Memory B cell (primary cell): Measurements from ENCODE around the gene PPIL6.

Experiments
- ATAC-seq: fragments of 150-1000 bp; cut with Tn5 transposase; 2 replicates; pipeline ENCODE4 v1.10.0; 2021; ENCODE audit warnings: low read depth, mild to moderate bottlenecking, moderate library complexity
- DNase-seq, 2 donors: peaks; one replicate each; pipeline ENCODE4 v3.0.0; 2022; ENCODE audit warnings: low spot score in 2 of 2
- H3K27ac Mint-ChIP-seq: one replicate; pipeline ENCODE4 v1.8.0; 2022; ENCODE audit warnings: mild to moderate bottlenecking, moderate library complexity, mixed read lengths
- H3K27me3 Mint-ChIP-seq: one replicate; pipeline ENCODE4 v1.8.0; 2022; ENCODE audit warnings: mixed read lengths
- H3K36me3 Mint-ChIP-seq: one replicate; pipeline ENCODE4 v1.8.0; 2022; ENCODE audit warnings: mild to moderate bottlenecking, mixed read lengths
- H3K4me1 Mint-ChIP-seq: one replicate; pipeline ENCODE4 v1.8.0; 2022; ENCODE audit warnings: mixed read lengths
- H3K4me3 Mint-ChIP-seq: one replicate; pipeline ENCODE4 v1.8.0; 2022; ENCODE audit warnings: mild to moderate bottlenecking, moderate library complexity, mixed read lengths
- H3K9me3 Mint-ChIP-seq: one replicate; pipeline ENCODE4 v1.8.0; 2022; ENCODE audit warnings: mixed read lengths

PPIL6 gene

GRCh38 chr6:109424946-109425345 is 15.5 kb downstream of the PPIL6 start:
- no peak overlapping the region for H3K27ac Mint-ChIP-seq
- H3K9me3 Mint-ChIP-seq = no peaks in the 10 kb centered on the region
- DNase-seq = no peak
- H3K4me3 Mint-ChIP-seq = no peak overlapping the region
- peaks cover 2% of the 10 kb centered on the region for H3K27me3 Mint-ChIP-seq
- no peaks in the 10 kb centered on the region for H3K36me3 Mint-ChIP-seq
- H3K4me1 Mint-ChIP-seq = peaks cover 12% of the 10 kb centered on the region
- no peak for ATAC-seq

- Mint-ChIP-seq H3K4me3 (no peak overlapping the region), H3K36me3 (no peaks in the 10 kb centered on the region), H3K4me1 (peaks cover 12% of the 10 kb centered on the region), H3K27ac (no peak overlapping the region), H3K9me3 (no peaks in the 10 kb centered on the region), H3K27me3 (no peaks in the 10 kb centered on the region)
- ATAC-seq (no peak), DNase-seq (no peak)
These were observed 19.2 kb downstream of the PPIL6 start for GRCh38 chr6:109421184-109421583.

- Mint-ChIP-seq H3K4me1 (peaks cover 12% of the 10 kb centered on the region), H3K4me3 (no peak overlapping the region), H3K9me3 (no peaks in the 10 kb centered on the region), H3K36me3 (no peaks in the 10 kb centered on the region), H3K27me3 (no peaks in the 10 kb centered on the region), H3K27ac (no peak overlapping the region)
- DNase-seq = no peak
- peak; percentile 60 for ATAC-seq
These were observed 19.7 kb downstream of the PPIL6 start for GRCh38 chr6:109420751-109421150.

GRCh38 chr6:109417646-109418045 is 22.8 kb downstream of the PPIL6 start:
- Mint-ChIP-seq H3K36me3 (no peaks in the 10 kb centered on the region), H3K4me3 (no peak overlapping the region), H3K4me1 (peaks cover 3% of the 10 kb centered on the region), H3K27me3 (no peaks in the 10 kb centered on the region), H3K9me3 (peaks cover 2% of the 10 kb centered on the region), H3K27ac (no peak overlapping the region)
- ATAC-seq (no peak), DNase-seq (no peak)

GRCh38 chr6:109411034-109411433 is 29.4 kb downstream of the PPIL6 start:
- peaks cover 2% of the 10 kb centered on the region for H3K36me3 Mint-ChIP-seq
- no peak for ATAC-seq
- no peaks in the 10 kb centered on the region for H3K4me1 Mint-ChIP-seq
- H3K4me3 Mint-ChIP-seq = no peak overlapping the region
- no peak for DNase-seq
- H3K27me3 Mint-ChIP-seq = peaks cover 7% of the 10 kb centered on the region
- no peak overlapping the region for H3K27ac Mint-ChIP-seq
- H3K9me3 Mint-ChIP-seq = peaks cover 2% of the 10 kb centered on the region

GRCh38 chr6:109406196-109406595 is 34.2 kb downstream of the PPIL6 start:
- H3K36me3 Mint-ChIP-seq = peaks cover 2% of the 10 kb centered on the region
- DNase-seq = no peak
- no peak for ATAC-seq
- no peaks in the 10 kb centered on the region for H3K4me1 Mint-ChIP-seq
- H3K9me3 Mint-ChIP-seq = no peaks in the 10 kb centered on the region
- no peak overlapping the region for H3K27ac Mint-ChIP-seq
- peaks cover 7% of the 10 kb centered on the region for H3K27me3 Mint-ChIP-seq
- H3K4me3 Mint-ChIP-seq = no peak overlapping the region

GRCh38 chr6:109397020-109397419 is 43.4 kb downstream of the PPIL6 start:
- peaks cover 5% of the 10 kb centered on the region for H3K36me3 Mint-ChIP-seq

GRCh38 chr6:109396046-109396718 is 44.2 kb downstream of the PPIL6 start:
- DNase-seq = no peak
- H3K27me3 Mint-ChIP-seq = no peaks in the 10 kb centered on the region
- ATAC-seq = no peak
- peaks cover 5% of the 10 kb centered on the region for H3K36me3 Mint-ChIP-seq
- peaks cover 3% of the 10 kb centered on the region for H3K4me1 Mint-ChIP-seq
- H3K4me3 Mint-ChIP-seq = no peak overlapping the region
- H3K27ac Mint-ChIP-seq = no peak overlapping the region
- H3K9me3 Mint-ChIP-seq = no peaks in the 10 kb centered on the region

More at GRCh38 chr6:109397020-109397419, 43.4 kb downstream of the PPIL6 start:
- DNase-seq (no peak), ATAC-seq (no peak)
- Mint-ChIP-seq H3K27me3 (no peaks in the 10 kb centered on the region), H3K4me3 (no peak overlapping the region), H3K27ac (no peak overlapping the region), H3K4me1 (peaks cover 3% of the 10 kb centered on the region), H3K9me3 (no peaks in the 10 kb centered on the region)

- Mint-ChIP-seq H3K9me3 (no peaks in the 10 kb centered on the region), H3K4me3 (no peak overlapping the region), H3K4me1 (peaks cover 3% of the 10 kb centered on the region), H3K27ac (no peak overlapping the region), H3K27me3 (no peaks in the 10 kb centered on the region), H3K36me3 (peaks cover 5% of the 10 kb centered on the region)
- DNase-seq (no peak), ATAC-seq (no peak)
These were observed 46.5 kb downstream of the PPIL6 start for GRCh38 chr6:109393886-109394281.

GRCh38 chr6:109393157-109393885 is 47.1 kb downstream of the PPIL6 start:
- DNase-seq = no peak
- Mint-ChIP-seq H3K27ac (no peak overlapping the region), H3K36me3 (peaks cover 5% of the 10 kb centered on the region), H3K9me3 (no peaks in the 10 kb centered on the region), H3K27me3 (no peaks in the 10 kb centered on the region), H3K4me3 (no peak overlapping the region), H3K4me1 (peaks cover 3% of the 10 kb centered on the region)
- ATAC-seq = no peak

GRCh38 chr6:109389650-109390274 is 50.7 kb downstream of the PPIL6 start:
- peaks cover 5% of the 10 kb centered on the region for H3K4me1 Mint-ChIP-seq
- no peaks in the 10 kb centered on the region for H3K27me3 Mint-ChIP-seq
- ATAC-seq = no peak
- no peak for DNase-seq
- H3K9me3 Mint-ChIP-seq = no peaks in the 10 kb centered on the region
- peaks cover 3% of the 10 kb centered on the region for H3K36me3 Mint-ChIP-seq
- no peak overlapping the region for H3K4me3 Mint-ChIP-seq
- no peak overlapping the region for H3K27ac Mint-ChIP-seq

- no peaks in the 10 kb centered on the region for H3K27me3 Mint-ChIP-seq
- peaks cover 4% of the 10 kb centered on the region for H3K4me1 Mint-ChIP-seq
- H3K36me3 Mint-ChIP-seq = no peaks in the 10 kb centered on the region
- no peaks in the 10 kb centered on the region for H3K9me3 Mint-ChIP-seq
- ATAC-seq (no peak), DNase-seq (no peak)
- no peak overlapping the region for H3K4me3 Mint-ChIP-seq
- H3K27ac Mint-ChIP-seq = no peak overlapping the region
These were observed 52.2 kb downstream of the PPIL6 start for GRCh38 chr6:109388265-109388664.

- Mint-ChIP-seq H3K36me3 (peaks cover 5% of the 10 kb centered on the region), H3K9me3 (no peaks in the 10 kb centered on the region), H3K4me1 (peaks cover 22% of the 10 kb centered on the region), H3K27me3 (no peaks in the 10 kb centered on the region), H3K27ac (peak overlapping the region; percentile 98), H3K4me3 (peak overlapping the region; percentile 98)
- ATAC-seq (no peak), DNase-seq (no peak)
These were observed 56.9 kb downstream of the PPIL6 start for GRCh38 chr6:109383438-109383940.
